Activated naive CD4-positive, alpha-beta T cell treated with anti-CD3 and anti-CD28 coated beads, Interleukin-2, amount 10 ng/mL, durations not matched to agents 7 days and 5 days (primary cell): ENCODE measurements around the gene LIPN.
"Not testable (repeated sequence)": the region's sequence is repeated elsewhere in the genome, so short reads cannot be mapped to it uniquely, and the experiment has no call there.

Experiments used
- CTCF ChIA-PET: fragments of 350-600 bp; sonication (Branson Sonifier 250); formaldehyde crosslinking; loops from one replicate; lab custom pipeline; 2021; ENCODE audit warnings: antibody characterized with exemption; lab: Charles Lee
- DNase-seq: peaks from one replicate; pipeline ENCODE4 v3.0.0-alpha.2; 2020
- H3K27ac Mint-ChIP-seq: one replicate; pipeline ENCODE4 v1.8.0; 2021; ENCODE audit warnings: mild to moderate bottlenecking, moderate library complexity, mixed read lengths
- H3K27me3 Mint-ChIP-seq: one replicate; pipeline ENCODE4 v1.8.0; 2021; ENCODE audit warnings: mild to moderate bottlenecking, mixed read lengths
- H3K36me3 Mint-ChIP-seq: one replicate; pipeline ENCODE4 v1.8.0; 2021; ENCODE audit warnings: mixed read lengths
- H3K4me1 Mint-ChIP-seq: one replicate; pipeline ENCODE4 v1.8.0; 2021; ENCODE audit warnings: mixed read lengths
- H3K4me3 Mint-ChIP-seq: one replicate; pipeline ENCODE4 v1.8.0; 2021; ENCODE audit warnings: mild to moderate bottlenecking, moderate library complexity, mixed read lengths
- H3K9me3 Mint-ChIP-seq: one replicate; pipeline ENCODE4 v1.8.0; 2021; ENCODE audit warnings: mixed read lengths

The LIPN gene, protein sequence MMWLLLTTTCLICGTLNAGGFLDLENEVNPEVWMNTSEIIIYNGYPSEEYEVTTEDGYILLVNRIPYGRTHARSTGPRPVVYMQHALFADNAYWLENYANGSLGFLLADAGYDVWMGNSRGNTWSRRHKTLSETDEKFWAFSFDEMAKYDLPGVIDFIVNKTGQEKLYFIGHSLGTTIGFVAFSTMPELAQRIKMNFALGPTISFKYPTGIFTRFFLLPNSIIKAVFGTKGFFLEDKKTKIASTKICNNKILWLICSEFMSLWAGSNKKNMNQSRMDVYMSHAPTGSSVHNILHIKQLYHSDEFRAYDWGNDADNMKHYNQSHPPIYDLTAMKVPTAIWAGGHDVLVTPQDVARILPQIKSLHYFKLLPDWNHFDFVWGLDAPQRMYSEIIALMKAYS

DNA sequence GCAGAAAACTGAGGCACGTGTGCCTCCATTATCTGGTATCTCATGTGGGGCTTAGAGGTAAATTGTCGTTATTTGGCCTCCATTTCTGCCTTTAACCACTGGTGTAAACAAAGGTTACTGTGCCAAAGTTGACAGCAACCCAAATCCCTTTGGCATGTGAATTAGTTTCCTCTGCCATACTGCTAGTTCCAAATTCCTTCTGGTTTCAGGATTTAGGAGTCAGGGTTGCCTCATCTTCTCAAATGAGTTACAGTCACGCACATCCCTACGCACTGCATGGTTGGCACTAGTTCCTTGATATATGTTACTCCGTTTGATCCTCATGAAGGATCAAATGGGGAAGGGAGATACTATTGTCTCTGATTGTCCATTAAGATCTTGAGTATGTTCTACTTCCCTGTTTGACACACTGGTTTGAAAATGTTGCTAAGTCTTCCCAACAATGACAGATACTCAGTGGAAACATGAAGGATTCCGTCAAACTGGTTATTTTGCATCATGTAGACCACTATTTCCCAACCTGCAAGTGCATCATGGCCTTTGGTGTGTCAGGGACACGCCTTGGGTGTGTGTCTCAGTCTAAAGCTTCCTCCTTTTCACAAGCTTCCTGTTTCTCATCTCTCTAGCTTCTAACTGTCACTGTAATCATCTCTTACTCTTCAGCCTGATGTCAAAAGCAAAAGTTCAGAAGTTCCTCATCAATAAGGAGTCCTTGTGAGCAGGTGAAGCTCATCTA, at the start of gene LIPN:
LIPN (plus strand) TSS at position 655 of the 736 bp plus-strand sequence. CDS start 1,386 bp downstream, outside the sequence.
- CTCF ChIA-PET, result interaction anchor here (1.2 to 1.7 kb wide), 2 partner anchors 31 to 177 kb away, joined by 5 read pairs; partner anchors contain the start of gene RNLS
- Mint-ChIP-seq H3K4me3 (no peak within 1 kb of the TSS), H3K9me3 (no peaks in the 10 kb centered on the region), H3K36me3 (no peaks in the 10 kb centered on the region), H3K27me3 (peaks cover 12% of the 10 kb centered on the region), H3K4me1 (peaks cover 9% of the 10 kb centered on the region), H3K27ac (no peak within 1 kb of the TSS)
- DNase-seq, result no peak

DNA sequence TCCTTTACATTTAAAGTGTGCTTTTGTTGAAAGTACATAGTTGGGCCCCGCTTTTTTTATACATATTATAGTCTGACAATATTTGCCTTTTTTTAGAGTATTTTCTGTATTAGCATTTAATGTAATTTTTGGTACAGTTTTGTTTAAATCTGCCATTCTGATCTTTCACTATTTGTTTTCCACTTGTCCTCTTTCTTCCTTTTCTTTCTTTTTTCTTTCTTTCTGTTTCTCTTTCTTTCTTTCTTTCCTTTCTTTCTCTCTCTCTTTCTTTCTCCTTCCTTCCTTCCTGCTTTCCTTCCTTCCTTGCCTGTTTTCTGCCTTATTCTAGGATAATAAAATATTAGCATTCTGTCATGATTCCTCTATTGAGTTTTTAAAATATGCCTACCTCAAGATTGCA, 44.3 kb upstream of the LIPN start:
- Mint-ChIP-seq H3K9me3 (no peaks in the 10 kb centered on the region), H3K27me3 (peaks cover 21% of the 10 kb centered on the region), H3K36me3 (no peaks in the 10 kb centered on the region), H3K27ac (no peak overlapping the region), H3K4me3 (no peak overlapping the region), H3K4me1 (no peaks in the 10 kb centered on the region)
- DNase-seq, result no peak
- CTCF ChIA-PET, result no interaction called here

DNA sequence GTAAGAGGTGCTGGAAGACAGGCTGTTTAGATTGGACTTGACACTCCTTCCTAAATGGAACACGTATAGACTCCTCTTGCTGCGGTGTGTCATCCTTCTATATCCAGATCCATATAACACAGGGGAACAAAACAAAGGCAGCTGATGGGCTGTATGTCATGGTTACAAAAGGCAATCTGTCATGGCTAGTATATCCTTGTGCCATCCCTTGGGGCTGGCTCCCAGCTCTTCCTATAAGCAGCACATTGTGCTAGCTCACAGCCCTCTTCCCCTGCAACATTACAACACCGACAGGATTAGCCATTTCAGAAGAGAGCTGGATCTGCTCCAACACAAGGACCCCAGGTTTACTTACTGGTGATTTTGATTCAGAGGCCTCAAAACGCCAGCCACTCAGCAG, 38.4 kb upstream of the LIPN start:
- Mint-ChIP-seq H3K27me3 (peaks cover 17% of the 10 kb centered on the region), H3K9me3 (no peaks in the 10 kb centered on the region), H3K36me3 (no peaks in the 10 kb centered on the region), H3K4me1 (peaks cover 3% of the 10 kb centered on the region), H3K4me3 (no peak overlapping the region), H3K27ac (no peak overlapping the region)
- CTCF ChIA-PET, result no interaction called here
- no peak for DNase-seq

DNA sequence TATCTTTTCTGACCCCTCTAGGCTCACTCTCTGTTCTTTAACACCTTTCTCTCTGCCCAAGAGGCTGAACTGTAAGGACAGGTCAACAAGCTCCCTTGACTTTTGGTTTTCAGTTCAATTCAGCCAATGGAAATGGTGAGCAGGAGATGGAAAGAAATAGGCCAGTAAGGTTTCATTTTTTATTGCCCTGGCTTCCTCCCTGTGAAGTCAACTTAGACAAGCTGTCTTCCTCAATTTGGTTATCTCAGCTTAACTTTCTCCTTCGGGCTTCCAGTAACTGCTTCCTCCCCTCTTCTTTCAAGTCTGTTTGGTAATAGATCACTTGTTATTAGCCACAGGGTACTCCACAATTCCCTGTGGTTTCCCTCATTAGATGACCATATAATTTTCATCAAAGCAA, 34.0 kb upstream of the LIPN start:
- Mint-ChIP-seq H3K36me3 (no peaks in the 10 kb centered on the region), H3K4me3 (no peak overlapping the region), H3K27ac (no peak overlapping the region), H3K4me1 (peaks cover 3% of the 10 kb centered on the region), H3K9me3 (no peaks in the 10 kb centered on the region), H3K27me3 (peaks cover 11% of the 10 kb centered on the region)
- DNase-seq, result no peak
- CTCF ChIA-PET, result interaction anchor here (3.9 kb wide), 1 partner anchor 84 kb away, joined by 30 read pairs; no protein-coding TSS in a partner anchor

DNA sequence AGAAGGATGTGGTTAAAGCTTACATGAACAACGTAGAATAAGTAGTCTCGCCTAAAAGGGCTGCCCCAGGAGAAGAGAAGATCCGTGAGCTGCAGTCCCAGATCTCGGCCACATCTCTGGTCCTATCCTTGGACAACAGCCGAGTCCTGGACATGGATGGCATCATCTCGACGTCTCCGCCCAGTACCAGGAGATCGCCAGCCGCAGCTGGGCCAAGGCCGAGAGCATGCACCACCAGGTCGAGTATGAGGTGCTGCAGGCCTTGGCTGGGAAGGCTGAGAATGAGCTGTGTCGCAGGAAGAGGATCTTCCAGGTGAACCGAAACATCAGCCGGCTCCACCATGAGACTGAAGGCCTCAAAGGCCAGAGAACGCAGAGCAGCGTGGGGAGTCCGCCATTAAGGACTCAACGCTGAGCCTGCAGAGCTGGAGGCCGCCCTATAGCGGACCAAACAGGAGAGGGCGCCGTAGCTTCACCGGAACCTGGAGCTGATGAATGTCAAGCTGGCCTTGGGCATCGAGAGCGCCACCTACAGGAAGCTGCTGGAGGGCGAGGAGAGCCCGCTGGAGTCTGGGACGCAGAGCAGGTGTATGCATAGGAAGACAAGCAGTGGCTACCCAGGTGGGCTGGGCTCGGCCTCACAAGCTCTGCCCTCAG, 31.6 kb upstream of the LIPN start:
- no peaks in the 10 kb centered on the region for H3K9me3 Mint-ChIP-seq
- no peak overlapping the region for H3K27ac Mint-ChIP-seq
- H3K36me3 Mint-ChIP-seq, result no peaks in the 10 kb centered on the region
- CTCF ChIA-PET, result interaction anchor here (0.6 to 3.9 kb wide), 22 partner anchors 11 to 385 kb away, joined by 3 to 30 read pairs (median 4); no protein-coding TSS in a partner anchor
- no peak overlapping the region for H3K4me3 Mint-ChIP-seq
- H3K4me1 Mint-ChIP-seq, result peaks cover 3% of the 10 kb centered on the region
- peaks cover 11% of the 10 kb centered on the region for H3K27me3 Mint-ChIP-seq
- DNase-seq, result peak; percentile 62

DNA sequence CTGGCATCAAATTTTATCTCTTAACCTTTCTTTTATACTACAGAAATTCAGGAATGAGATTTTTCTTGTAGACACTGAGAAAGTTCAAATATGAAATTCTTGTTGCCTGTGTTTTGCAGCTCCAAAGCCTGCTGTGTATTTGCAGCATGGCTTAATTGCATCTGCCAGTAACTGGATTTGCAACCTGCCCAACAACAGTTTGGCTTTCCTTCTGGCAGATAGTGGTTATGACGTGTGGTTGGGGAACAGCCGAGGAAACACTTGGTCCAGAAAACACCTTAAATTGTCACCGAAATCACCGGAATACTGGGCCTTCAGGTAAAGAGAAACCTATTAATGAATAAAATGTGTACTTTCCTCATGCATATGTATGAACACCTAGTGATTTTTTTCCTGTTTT, 29.0 kb upstream of the LIPN start:
- Mint-ChIP-seq H3K4me1 (peaks cover 2% of the 10 kb centered on the region), H3K9me3 (no peaks in the 10 kb centered on the region), H3K27me3 (peaks cover 5% of the 10 kb centered on the region), H3K4me3 (no peak overlapping the region), H3K27ac (no peak overlapping the region), H3K36me3 (no peaks in the 10 kb centered on the region)
- DNase-seq, result no peak
- CTCF ChIA-PET, result no interaction called here

DNA sequence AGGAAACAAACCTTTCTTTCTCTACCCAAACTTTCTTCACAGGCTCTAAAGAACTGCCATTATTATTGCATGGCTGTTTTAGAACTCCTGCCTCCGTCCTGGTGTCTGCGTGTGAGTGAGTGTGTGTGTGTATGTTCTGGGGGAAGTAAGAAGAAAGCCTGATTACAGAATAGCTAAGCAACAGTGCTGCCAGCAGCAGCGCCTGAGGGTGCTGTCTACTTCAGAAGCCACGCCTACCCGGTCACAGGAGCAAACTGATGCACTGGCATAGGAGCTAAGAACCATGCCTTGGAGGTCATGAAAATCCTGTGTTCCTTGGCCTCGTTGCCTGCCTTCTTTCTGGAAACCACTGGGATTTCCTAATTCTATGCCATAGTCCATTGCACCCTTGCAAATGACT, 28.5 kb upstream of the LIPN start:
- DNase-seq, result no peak
- Mint-ChIP-seq H3K36me3 (no peaks in the 10 kb centered on the region), H3K27ac (no peak overlapping the region), H3K27me3 (peaks cover 7% of the 10 kb centered on the region), H3K4me1 (no peaks in the 10 kb centered on the region), H3K4me3 (no peak overlapping the region), H3K9me3 (no peaks in the 10 kb centered on the region)
- CTCF ChIA-PET, result no interaction called here

DNA sequence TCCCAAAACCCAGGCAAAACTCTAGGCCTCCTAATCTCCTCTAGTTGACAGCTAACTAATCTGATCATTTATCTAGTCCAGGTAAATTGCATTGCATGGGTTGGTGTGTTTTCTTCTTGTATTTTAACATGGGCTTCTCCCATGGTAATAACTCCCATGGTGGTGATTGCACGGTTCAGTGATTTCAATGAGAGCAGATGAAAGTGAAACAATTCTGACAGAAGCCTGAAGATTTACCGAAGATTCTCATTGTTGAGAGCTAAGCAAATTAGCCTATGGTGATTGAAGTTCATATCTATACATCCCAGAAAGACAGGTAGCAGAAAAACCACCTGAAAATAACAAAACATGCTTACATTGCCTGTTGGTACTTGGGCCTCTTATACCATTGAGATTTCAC, 26.6 kb upstream of the LIPN start:
- no peaks in the 10 kb centered on the region for H3K4me1 Mint-ChIP-seq
- H3K27ac Mint-ChIP-seq, result no peak overlapping the region
- DNase-seq, result no peak
- H3K4me3 Mint-ChIP-seq, result no peak overlapping the region
- CTCF ChIA-PET, result interaction anchor here (0.6 kb wide), 1 partner anchor 489 kb away, joined by 3 read pairs; no protein-coding TSS in a partner anchor
- H3K36me3 Mint-ChIP-seq, result no peaks in the 10 kb centered on the region
- no peaks in the 10 kb centered on the region for H3K9me3 Mint-ChIP-seq
- peaks cover 4% of the 10 kb centered on the region for H3K27me3 Mint-ChIP-seq

DNA sequence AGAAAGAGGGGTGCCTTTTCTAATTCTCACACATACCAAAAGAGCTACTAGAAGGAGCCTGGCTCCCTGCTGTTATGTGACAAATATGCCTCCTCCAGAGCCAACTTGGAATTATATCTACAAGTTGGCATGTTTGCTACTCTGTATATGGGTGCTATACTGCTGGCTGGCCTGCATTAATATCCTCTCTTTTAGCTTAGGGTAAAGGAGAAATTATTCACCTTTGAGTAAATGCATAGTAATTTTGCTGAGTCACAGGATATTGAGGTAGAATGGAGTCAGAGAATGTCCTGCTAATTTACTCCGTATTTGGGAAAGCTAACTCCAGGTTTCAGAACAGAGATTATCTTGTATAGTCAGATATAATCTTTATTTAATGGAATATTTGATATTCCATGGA, 24.2 kb upstream of the LIPN start:
- Mint-ChIP-seq H3K27me3 (peaks cover 9% of the 10 kb centered on the region), H3K4me1 (no peaks in the 10 kb centered on the region), H3K27ac (no peak overlapping the region), H3K9me3 (no peaks in the 10 kb centered on the region), H3K36me3 (no peaks in the 10 kb centered on the region), H3K4me3 (no peak overlapping the region)
- no peak for DNase-seq
- CTCF ChIA-PET, result no interaction called here

DNA sequence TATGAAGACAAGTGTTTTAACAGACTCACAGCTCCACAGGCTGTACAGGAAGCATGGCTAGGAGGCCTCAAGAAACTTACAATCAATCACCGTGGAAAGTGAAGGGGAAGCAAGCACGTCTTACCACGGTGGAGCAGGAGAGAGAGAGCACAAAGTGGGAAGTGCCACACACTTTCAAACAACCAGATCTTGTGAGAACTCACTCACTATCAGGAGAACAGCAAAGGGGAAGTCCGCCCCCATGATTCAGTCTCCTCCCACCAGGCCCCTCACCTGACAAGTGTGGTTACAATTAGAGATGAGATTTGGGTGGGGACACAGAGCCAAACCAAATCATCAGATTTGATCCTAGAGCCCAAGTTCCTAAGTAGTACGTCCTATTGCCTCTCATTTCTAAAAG, 17.9 kb upstream of the LIPN start:
- DNase-seq, H3K4me1 Mint-ChIP-seq, H3K36me3 Mint-ChIP-seq, H3K27ac Mint-ChIP-seq, H3K9me3 Mint-ChIP-seq, H3K4me3 Mint-ChIP-seq: not testable (repeated sequence)
- CTCF ChIA-PET, result interaction anchor here (0.9 to 2.6 kb wide), 2 partner anchors 14 to 67 kb away, joined by 3 to 10 read pairs; no protein-coding TSS in a partner anchor
- peaks cover 25% of the 10 kb centered on the region for H3K27me3 Mint-ChIP-seq

DNA sequence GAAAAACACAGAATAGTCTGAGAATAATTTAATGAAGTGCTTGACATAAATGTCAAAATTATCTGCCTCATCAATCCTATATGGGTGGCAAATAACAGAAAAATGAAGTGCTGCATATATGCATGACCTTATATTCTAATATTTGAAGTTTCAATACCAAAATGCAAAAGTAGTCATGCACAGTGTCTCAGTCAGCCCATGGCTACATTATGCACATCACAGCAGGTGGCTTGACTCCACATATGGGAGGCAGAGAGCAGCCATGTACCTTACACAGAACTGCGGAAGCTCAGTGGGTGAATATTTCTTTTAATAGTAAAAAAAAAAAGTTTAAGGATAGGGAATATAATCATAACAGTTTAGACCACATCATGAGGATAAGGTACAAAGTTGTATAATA, 17.4 kb upstream of the LIPN start:
- DNase-seq, result no peak
- H3K36me3 Mint-ChIP-seq, result no peaks in the 10 kb centered on the region
- H3K9me3 Mint-ChIP-seq, result peaks cover 5% of the 10 kb centered on the region
- H3K27ac Mint-ChIP-seq, result no peak overlapping the region
- peaks cover 25% of the 10 kb centered on the region for H3K27me3 Mint-ChIP-seq
- H3K4me3 Mint-ChIP-seq, result no peak overlapping the region
- H3K4me1 Mint-ChIP-seq, result no peaks in the 10 kb centered on the region
- CTCF ChIA-PET, result interaction anchor here (0.6 to 2.6 kb wide), 3 partner anchors 14 to 188 kb away, joined by 3 to 10 read pairs (median 3); no protein-coding TSS in a partner anchor

DNA sequence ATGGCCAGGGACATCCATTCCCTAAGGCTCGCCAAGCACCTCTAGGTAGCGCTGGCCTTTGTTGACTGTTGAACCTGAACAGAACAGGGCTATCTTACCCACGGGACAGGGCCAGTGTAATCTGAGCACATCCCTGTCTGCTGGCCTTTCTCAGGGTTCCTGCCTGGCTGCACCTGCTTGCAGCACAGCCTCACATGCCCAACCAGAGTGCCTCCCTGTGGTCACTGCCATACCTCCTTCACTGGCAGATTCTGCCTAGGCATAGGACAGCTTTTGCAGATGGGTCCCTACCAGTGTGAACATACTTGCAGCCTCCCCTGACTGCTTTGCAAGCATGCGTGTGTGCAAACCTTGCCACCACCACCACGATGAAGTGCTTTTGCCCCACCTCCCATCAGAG, 15.8 kb upstream of the LIPN start:
- DNase-seq, result no peak
- Mint-ChIP-seq H3K4me3 (no peak overlapping the region), H3K27me3 (peaks cover 25% of the 10 kb centered on the region), H3K4me1 (no peaks in the 10 kb centered on the region), H3K9me3 (peaks cover 5% of the 10 kb centered on the region), H3K27ac (no peak overlapping the region), H3K36me3 (no peaks in the 10 kb centered on the region)
- CTCF ChIA-PET, result interaction anchor here (1.0 kb wide), 1 partner anchor 14 kb away, joined by 4 read pairs; no protein-coding TSS in a partner anchor

DNA sequence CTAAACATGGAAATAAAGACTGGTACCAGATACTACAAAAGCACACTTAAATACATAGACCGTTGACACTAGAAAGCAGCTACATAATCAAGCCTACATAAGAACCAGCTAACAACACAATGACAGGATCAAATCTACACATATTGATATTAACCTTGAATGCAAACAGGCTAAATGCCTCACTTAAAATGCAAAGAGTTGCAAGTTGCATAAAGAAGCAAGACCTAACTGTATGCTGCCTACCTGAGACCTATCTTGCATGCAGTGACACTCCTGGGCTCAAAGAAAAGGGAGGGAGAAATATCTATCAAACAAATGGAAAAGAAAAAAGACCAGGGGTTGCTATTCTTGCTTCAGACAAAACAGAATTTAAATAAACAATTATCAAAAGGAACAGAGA, 14.2 kb upstream of the LIPN start:
- Mint-ChIP-seq H3K36me3 (no peaks in the 10 kb centered on the region), H3K27ac (no peak overlapping the region), H3K9me3 (peaks cover 5% of the 10 kb centered on the region), H3K27me3 (peaks cover 19% of the 10 kb centered on the region), H3K4me1 (no peaks in the 10 kb centered on the region), H3K4me3 (no peak overlapping the region)
- CTCF ChIA-PET, result interaction anchor here (1.4 kb wide), 1 partner anchor 18 kb away, joined by 5 read pairs; no protein-coding TSS in a partner anchor
- no peak for DNase-seq

DNA sequence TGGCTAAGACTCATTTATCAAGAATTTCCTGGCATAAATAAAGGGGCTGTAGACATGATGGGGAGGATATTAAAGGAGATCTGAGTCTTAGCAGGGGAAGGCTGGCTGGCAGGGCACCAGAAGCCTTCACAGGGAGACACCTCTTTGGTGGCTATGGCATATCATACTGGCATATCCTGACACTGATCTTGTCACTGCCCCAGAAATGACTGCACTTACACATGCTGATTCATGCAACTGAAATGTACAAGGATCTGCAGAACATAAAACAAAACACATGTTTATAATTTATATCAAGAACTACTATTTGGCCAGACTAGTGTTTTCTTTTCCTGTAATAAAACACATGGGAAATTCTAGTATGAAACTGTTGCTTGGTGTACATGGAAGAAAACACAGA, 5.5 kb upstream of the LIPN start:
- no peak for DNase-seq
- Mint-ChIP-seq H3K27me3 (peaks cover 11% of the 10 kb centered on the region), H3K9me3 (no peaks in the 10 kb centered on the region), H3K4me3 (no peak overlapping the region), H3K27ac (no peak overlapping the region), H3K36me3 (no peaks in the 10 kb centered on the region), H3K4me1 (peaks cover 4% of the 10 kb centered on the region)
- CTCF ChIA-PET, result no interaction called here
